A673 (cell line): ENCODE measurements around the gene NR2C2. TPM values are rescaled to one million over a fixed set of nuclear protein-coding genes. Genes with fewer than 3 reads are reported as not detected.
"Not testable (repeated sequence)": the region's sequence is repeated elsewhere in the genome, so short reads cannot be mapped to it uniquely, and the experiment has no call there.

Experiments
- BruUV-seq: library from RNA; stranded (reverse); fragments of 400-500 nt; replicated peaks from 2 replicates; lab custom pipeline; 2021; lab: Mats Ljungman, UMichigan
- CTCF ChIA-PET: fragments of 300-600 bp; sonication (Branson Sonifier 250); formaldehyde crosslinking; loops from one replicate; lab custom pipeline; 2022; ENCODE audit warnings: antibody characterized with exemption; lab: Charles Lee
- POLR2A ChIA-PET: fragments of 300-600 bp; sonication (Branson Sonifier 250); formaldehyde crosslinking; loops from one replicate; lab custom pipeline; 2022; ENCODE audit warnings: antibody characterized with exemption; ENCODE audit not compliant: low non-redundant PET; lab: Charles Lee
- DNase-seq: peaks from one replicate; pipeline ENCODE4 v3.0.0-alpha.2; 2015; ENCODE audit warnings: low spot score
- H3K27ac ChIP-seq: fragments of 200-600 bp; sonication (generic); 2 replicates; pipeline ENCODE4 v1.5.1; 2016; ENCODE audit warnings: mixed run types, low read depth, mild to moderate bottlenecking, mixed read lengths, antibody characterized with exemption, low read length; ENCODE audit not compliant: poor library complexity, severe bottlenecking
- H3K27me3 ChIP-seq: fragments of 200-600 bp; sonication (generic); replicated peaks from 2 replicates; pipeline ENCODE4 v1.6.1; 2017; ENCODE audit warnings: mixed run types, low read depth, mild to moderate bottlenecking, mixed read lengths, antibody characterized with exemption, low read length; ENCODE audit not compliant: insufficient read depth, poor library complexity
- H3K36me3 ChIP-seq: fragments of 200-600 bp; sonication (generic); 2 replicates; pipeline ENCODE4 v1.6.1; 2016; ENCODE audit warnings: mixed run types, mild to moderate bottlenecking, mixed read lengths, antibody characterized with exemption, low read length; ENCODE audit not compliant: insufficient read depth, poor library complexity, severe bottlenecking
- H3K4me1 ChIP-seq: fragments of 200-600 bp; sonication (generic); 2 replicates; pipeline ENCODE4 v1.6.1; 2017; ENCODE audit warnings: mixed run types, mild to moderate bottlenecking, mixed read lengths, antibody characterized with exemption, low read length; ENCODE audit not compliant: insufficient read depth, poor library complexity, severe bottlenecking
- H3K4me3 ChIP-seq: fragments of 200-600 bp; sonication (generic); 2 replicates; pipeline ENCODE4 v1.5.1; 2016; ENCODE audit warnings: low read depth, mixed run types, mild to moderate bottlenecking, mixed read lengths, low read length; ENCODE audit not compliant: poor library complexity, severe bottlenecking
- H3K9me3 ChIP-seq: fragments of 200-600 bp; sonication (generic); 2 replicates; pipeline ENCODE4 v1.6.1; 2016; ENCODE audit warnings: mixed run types, low read depth, mild to moderate bottlenecking, mixed read lengths, antibody characterized with exemption, low read length; ENCODE audit not compliant: poor library complexity, severe bottlenecking
- EZH2 ChIP-seq: fragments of 200-600 bp; sonication (generic); IDR thresholded peaks from 2 replicates; pipeline ENCODE4 v1.6.1; 2017; ENCODE audit warnings: borderline replicate concordance, low read depth, mild to moderate bottlenecking, mixed read lengths, antibody characterized with exemption, low read length; ENCODE audit not compliant: poor library complexity, severe bottlenecking
- intact Hi-C: fragments of 100-400 bp; cut with micrococcal nuclease; formaldehyde crosslinking; loops from one replicate; pipeline ENCODE4 v1.10.0; 2022; ENCODE audit not compliant: unreplicated experiment
- total RNA-seq: library from RNA; stranded (reverse); gene quantifications from 2 replicates; pipeline ENCODE4 v1.2.3, GENCODE V29; 2021
- TF ChIP-seq, protein P1 (sequence below): fragments of 300-800, 200-600 bp; sonication (generic); conservative IDR thresholded peaks from 2 replicates; pipeline ENCODE4 v1.5.1; 2017; ENCODE audit warnings: low read depth, mild to moderate bottlenecking, antibody characterized with exemption, low read length, moderate library complexity, mixed read lengths

Gene NR2C2
- total RNA-seq, 1 experiment from 2014 or later, result 56.5 TPM

DNA sequence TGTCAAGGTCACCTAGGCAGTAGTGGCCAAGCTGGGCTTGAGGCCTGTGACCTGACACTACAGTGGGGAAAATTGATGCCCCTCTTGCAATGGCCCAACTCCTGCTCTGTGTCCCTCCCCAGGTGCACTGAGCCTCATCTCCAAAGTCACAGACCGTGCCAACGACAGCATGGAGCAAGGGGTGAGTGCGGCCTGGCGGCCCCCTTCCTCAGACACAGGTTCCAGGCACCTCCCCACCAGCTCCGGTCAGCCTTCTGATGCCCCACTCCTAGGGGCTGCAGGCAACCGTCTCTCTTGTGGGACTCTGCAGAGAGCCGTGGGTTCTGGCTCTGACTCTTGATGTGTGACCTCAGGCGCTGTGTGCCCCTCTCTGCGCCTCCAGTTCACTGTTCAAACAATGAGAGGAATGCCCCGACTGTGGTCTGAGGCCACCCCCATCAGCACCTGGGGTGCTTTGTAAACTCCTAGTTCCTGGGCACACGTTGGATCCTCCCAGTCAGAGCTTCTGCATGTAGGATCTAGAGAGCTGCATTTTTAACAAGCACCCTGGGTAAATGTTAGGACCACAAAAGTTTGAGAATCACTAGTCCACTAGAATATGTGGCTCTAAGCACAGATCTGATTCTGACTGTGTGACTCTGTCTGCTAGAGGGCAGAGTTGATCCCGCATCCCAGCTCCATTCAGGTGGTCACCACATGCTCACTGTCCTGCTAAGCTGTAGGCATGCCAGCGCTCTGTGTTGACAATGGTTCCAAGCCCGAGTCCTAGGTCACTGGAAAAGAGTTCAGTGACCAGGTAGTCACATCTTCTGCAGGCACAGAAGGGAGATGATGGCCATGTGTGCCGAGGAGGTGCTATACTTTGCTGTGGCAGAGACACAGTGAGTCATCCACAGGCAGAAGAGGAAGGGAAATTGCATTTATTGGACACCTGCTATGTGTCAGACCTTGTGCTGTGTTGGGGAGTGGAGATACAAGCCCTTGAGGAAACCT is 46.2 kb upstream of the NR2C2 start:
- Histone ChIP-seq H3K9me3 (peaks cover 7% of the 10 kb centered on the region), H3K36me3 (no peaks in the 10 kb centered on the region), H3K27me3 (peaks cover 13% of the 10 kb centered on the region), H3K4me3 (no peak overlapping the region), H3K4me1 (no peaks in the 10 kb centered on the region), H3K27ac (no peak overlapping the region)
- intact Hi-C loops, result no loop called here
- CTCF ChIA-PET, result no interaction called here
- DNase-seq, result no peak
- TF ChIP-seq, protein P1, sequence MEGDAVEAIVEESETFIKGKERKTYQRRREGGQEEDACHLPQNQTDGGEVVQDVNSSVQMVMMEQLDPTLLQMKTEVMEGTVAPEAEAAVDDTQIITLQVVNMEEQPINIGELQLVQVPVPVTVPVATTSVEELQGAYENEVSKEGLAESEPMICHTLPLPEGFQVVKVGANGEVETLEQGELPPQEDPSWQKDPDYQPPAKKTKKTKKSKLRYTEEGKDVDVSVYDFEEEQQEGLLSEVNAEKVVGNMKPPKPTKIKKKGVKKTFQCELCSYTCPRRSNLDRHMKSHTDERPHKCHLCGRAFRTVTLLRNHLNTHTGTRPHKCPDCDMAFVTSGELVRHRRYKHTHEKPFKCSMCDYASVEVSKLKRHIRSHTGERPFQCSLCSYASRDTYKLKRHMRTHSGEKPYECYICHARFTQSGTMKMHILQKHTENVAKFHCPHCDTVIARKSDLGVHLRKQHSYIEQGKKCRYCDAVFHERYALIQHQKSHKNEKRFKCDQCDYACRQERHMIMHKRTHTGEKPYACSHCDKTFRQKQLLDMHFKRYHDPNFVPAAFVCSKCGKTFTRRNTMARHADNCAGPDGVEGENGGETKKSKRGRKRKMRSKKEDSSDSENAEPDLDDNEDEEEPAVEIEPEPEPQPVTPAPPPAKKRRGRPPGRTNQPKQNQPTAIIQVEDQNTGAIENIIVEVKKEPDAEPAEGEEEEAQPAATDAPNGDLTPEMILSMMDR, result no peak
- TF ChIP-seq EZH2, result no peak
- no TSS peak for BruUV-seq
- POLR2A ChIA-PET, result no interaction called here

DNA sequence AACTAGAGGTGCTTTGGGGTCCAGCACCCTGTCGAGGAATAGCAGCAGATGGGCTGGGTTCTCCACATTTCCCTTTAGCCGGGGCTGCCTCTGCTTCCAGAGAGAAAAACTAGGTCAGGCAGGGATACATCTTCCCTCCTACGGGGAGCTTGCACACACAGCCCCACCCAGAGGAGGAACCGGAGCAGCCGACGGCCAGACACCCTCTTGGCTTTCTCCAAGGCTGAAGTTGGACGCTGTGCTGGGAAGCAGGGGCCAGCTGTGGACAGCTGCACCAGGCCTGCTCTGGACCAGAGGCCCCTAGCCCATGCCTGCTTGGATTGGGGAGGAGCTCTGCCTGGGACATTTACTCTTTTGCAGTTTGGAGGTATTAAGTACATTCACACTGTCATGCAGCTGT is 44.7 kb upstream of the NR2C2 start:
- Histone ChIP-seq H3K4me1 (no peaks in the 10 kb centered on the region), H3K4me3 (no peak overlapping the region), H3K36me3 (no peaks in the 10 kb centered on the region), H3K27me3 (peaks cover 7% of the 10 kb centered on the region), H3K9me3 (peaks cover 7% of the 10 kb centered on the region), H3K27ac (no peak overlapping the region)
- BruUV-seq, result no TSS peak
- CTCF ChIA-PET, result no interaction called here
- TF ChIP-seq, protein P1, result no peak
- no peak for TF ChIP-seq EZH2
- DNase-seq, result no peak
- intact Hi-C loops, result no loop called here
- POLR2A ChIA-PET, result no interaction called here

DNA sequence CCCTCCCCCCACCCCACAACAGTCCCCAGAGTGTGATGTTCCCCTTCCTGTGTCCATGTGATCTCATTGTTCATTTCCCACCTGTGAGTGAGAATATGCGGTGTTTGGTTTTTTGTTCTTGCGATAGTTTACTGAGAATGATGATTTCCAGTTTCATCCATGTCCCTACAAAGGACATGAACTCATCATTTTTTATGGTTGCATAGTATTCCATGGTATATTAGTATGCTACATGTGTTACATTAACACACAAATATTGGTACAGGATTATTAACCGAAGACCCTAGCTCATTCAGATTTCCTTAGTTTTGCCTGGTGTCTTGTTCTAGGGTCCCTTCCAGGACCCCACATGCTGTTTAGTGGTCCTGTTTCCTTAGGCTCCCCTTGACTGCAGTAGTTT is 43.9 kb upstream of the NR2C2 start:
- CTCF ChIA-PET, BruUV-seq, POLR2A ChIA-PET, H3K4me1 ChIP-seq, H3K4me3 ChIP-seq, intact Hi-C loops, H3K27ac ChIP-seq, H3K9me3 ChIP-seq, H3K36me3 ChIP-seq, DNase-seq, H3K27me3 ChIP-seq: not testable (repeated sequence)
